SJSA1 (cell line): ENCODE data around the gene THBS3. TPM values are rescaled to one million over a fixed set of nuclear protein-coding genes. Genes with fewer than 3 reads are reported as not detected.
A peak's percentile ranks its signal among the peaks of the same experiment; 100 is the strongest.

Experiments used
- DNase-seq, 2 experiments: peaks; one replicate each; pipeline ENCODE4 v3.0.0-alpha.2; 2015 to 2020; ENCODE audit warnings: low spot score in 2 of 2, low read depth in 1 of 2
- H3K27ac ChIP-seq: fragments of 250-450 bp; sonication (Bioruptor Pico); 2 replicates; pipeline ENCODE4 v1.5.1; 2020; ENCODE audit warnings: mild to moderate bottlenecking, moderate library complexity
- H3K27me3 ChIP-seq: fragments of 250-450 bp; sonication (Bioruptor Pico); replicated peaks from 2 replicates; pipeline ENCODE4 v1.5.1; 2020; ENCODE audit warnings: mild to moderate bottlenecking, moderate library complexity
- H3K36me3 ChIP-seq: fragments of 250-450 bp; sonication (Bioruptor Pico); 2 replicates; pipeline ENCODE4 v1.5.1; 2020; ENCODE audit warnings: mild to moderate bottlenecking
- H3K4me1 ChIP-seq: fragments of 250-450 bp; sonication (Bioruptor Pico); replicated peaks from 2 replicates; pipeline ENCODE4 v1.6.1; 2021; ENCODE audit warnings: mild to moderate bottlenecking
- H3K4me3 ChIP-seq: fragments of 250-450 bp; sonication (Bioruptor Pico); 2 replicates; pipeline ENCODE4 v1.5.1; 2020; ENCODE audit warnings: mild to moderate bottlenecking
- H3K9me3 ChIP-seq: fragments of 250-450 bp; sonication (Bioruptor Pico); replicated peaks from 2 replicates; pipeline ENCODE4 v1.5.1; 2020; ENCODE audit warnings: mild to moderate bottlenecking
- total RNA-seq: library from RNA; depleted of rRNA; stranded (reverse); fragments of >200 nt; shearing (Covaris generic); gene quantifications from 2 replicates; pipeline ENCODE4 v1.2.3, GENCODE V29; 2014

The THBS3 gene
- total RNA-seq, 1 experiment from 2014 or later = 5.4 TPM

DNA sequence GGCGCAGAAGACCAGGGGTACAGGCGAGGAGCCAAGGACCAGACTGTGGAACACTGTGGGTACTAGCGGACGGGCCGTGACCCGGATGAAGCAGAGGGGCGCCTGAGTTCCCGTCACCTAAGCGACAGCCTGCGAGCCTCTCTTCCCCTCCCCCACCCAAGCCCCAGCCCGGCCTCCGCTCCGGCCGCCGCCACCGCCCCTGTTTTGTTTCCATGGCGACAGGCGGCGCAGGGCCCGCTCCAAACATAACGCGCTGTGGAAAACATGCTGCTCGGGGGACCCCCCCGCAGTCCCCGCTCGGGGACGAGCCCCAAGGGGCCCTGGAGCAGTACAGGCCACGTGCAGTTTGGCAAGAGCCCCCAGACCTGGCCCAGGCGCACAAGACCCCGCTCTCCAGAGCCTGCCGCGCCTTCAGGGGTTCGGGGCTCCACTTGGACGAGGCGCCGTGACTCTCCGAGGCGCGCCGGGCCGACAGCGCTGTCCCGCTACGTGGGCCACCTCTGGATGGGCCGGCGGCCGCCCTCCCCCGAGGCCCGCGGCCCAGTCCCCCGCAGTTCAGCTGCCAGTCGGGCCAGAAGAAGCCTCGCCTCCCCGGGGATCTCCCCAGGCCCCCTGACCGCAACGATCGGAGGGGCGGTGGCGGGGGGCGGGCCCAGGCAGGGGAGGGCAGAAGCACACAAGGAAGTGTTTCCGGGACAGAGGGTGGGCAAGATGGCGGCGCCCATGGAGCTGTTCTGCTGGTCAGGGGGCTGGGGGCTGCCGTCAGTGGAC lies 1.0 kb upstream of the THBS3 start, which contains the start of gene MTX1:
TSS of gene MTX1 (plus strand) at position 155 of the 771 bp plus-strand sequence. CDS start at position 265, 110 bp downstream.
- Histone ChIP-seq H3K27me3 (no peaks in the 10 kb centered on the region), H3K4me1 (peaks cover 25% of the 10 kb centered on the region), H3K27ac (peak within 1 kb of the TSS; percentile 100), H3K9me3 (no peaks in the 10 kb centered on the region), H3K36me3 (peaks cover 11% of the 10 kb centered on the region), H3K4me3 (peak within 1 kb of the TSS; percentile 95)
- peak; percentile 84 to 90 for DNase-seq

DNA sequence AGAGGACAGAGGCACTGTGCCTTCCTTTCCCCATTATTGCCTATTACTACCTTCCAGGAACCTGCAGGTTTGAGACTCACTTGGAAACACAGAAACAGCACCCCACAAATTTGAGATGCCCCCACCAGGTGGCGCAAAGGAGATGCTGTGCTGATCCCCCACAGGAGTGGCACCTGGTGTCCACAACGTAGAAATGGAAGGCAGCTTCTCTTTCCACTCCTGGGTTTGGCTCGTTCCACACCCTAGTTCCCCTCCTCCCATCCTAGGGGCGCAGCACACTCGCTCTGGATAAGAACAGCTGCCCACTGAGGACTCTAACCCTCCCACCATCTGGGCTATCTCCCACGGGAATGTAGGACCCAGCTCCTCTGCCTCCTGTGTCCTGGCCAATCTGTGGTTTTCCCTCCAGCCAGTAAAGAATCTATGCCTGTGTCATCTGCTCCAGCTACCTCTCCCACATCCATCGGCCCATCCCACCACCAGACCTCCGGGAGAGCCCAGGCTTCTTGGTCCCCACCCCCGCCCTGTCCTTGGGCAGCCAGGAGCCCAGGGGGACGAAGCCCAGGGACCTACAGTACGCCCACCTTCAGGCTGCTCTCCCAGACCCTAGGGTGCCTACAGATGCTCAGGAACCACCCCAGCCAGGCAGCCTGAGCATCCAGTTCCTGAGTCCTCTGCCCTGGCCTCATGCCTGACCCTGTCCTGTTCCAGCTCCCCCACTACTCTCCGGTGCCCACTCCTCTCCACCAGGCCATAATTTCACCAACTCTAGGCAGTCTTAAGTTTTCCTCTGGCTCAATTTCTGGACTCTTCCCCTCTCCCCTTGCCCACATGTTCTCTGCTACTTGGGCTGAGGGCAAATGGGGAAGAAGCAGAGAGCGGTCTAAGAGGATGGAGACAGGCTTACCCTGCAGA lies 549 bp downstream of the THBS3 start:
- no peak overlapping the region for H3K4me3 ChIP-seq
- H3K36me3 ChIP-seq = peaks cover 11% of the 10 kb centered on the region
- no peak overlapping the region for H3K27ac ChIP-seq
- H3K27me3 ChIP-seq = no peaks in the 10 kb centered on the region
- peaks cover 25% of the 10 kb centered on the region for H3K4me1 ChIP-seq
- no peaks in the 10 kb centered on the region for H3K9me3 ChIP-seq
- DNase-seq = peak; percentile 74 to 87

DNA sequence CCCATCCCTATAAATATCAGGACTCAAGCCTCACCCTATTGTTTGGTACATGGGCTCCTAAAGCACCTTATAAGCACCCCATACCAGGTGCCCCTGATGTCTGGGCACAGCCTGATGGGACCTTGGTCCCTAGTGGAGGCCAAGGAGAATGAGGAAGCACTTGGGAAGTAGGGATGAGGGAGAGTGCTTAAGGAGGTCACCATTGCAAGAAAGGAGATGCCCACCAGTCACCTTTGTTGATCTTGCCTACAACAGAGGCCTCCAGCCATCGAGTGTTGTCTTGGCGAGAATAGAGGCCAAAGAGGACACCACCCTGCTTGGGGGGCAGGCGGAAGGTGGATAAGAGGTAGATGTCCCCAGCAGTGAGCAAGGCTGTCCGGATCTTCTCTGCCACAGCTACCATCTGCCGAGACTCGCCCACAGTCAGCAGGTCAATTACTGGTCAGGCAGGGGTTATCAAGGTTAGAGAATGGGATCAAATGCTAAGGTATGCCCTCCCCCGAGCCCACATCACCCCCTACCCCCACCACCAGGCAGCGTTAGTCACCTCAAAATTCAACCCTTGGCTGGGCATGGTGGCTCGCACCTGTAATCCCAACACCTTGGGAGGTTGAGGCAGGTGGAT lies 1.6 kb downstream of the THBS3 start:
- Histone ChIP-seq H3K27ac (no peak overlapping the region), H3K4me1 (peaks cover 25% of the 10 kb centered on the region), H3K4me3 (no peak overlapping the region), H3K36me3 (peaks cover 16% of the 10 kb centered on the region), H3K9me3 (no peaks in the 10 kb centered on the region), H3K27me3 (no peaks in the 10 kb centered on the region)
- no peak for DNase-seq

DNA sequence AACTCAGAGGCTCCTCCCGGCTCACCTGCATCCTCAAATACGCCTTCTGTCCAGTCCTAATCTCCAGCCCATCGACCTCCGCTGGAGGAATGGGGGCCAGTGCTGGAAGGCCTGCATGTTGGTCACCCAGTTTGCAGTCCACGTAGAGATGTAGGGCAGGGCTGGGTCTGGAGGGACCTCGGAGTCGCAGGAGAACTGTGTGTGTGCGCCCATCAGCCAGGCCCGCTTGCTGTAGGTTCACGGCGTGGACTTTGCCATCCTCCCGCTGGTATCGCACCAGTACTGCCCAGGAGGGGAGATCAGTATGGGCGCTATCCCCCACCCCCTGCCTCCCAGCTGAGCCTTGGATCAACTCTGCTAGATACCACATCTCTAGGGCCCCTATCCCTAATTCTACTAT lies 2.7 kb downstream of the THBS3 start:
- Histone ChIP-seq H3K27me3 (no peaks in the 10 kb centered on the region), H3K4me3 (no peak overlapping the region), H3K9me3 (no peaks in the 10 kb centered on the region), H3K36me3 (peaks cover 14% of the 10 kb centered on the region), H3K27ac (no peak overlapping the region), H3K4me1 (peaks cover 25% of the 10 kb centered on the region)
- no peak for DNase-seq

DNA sequence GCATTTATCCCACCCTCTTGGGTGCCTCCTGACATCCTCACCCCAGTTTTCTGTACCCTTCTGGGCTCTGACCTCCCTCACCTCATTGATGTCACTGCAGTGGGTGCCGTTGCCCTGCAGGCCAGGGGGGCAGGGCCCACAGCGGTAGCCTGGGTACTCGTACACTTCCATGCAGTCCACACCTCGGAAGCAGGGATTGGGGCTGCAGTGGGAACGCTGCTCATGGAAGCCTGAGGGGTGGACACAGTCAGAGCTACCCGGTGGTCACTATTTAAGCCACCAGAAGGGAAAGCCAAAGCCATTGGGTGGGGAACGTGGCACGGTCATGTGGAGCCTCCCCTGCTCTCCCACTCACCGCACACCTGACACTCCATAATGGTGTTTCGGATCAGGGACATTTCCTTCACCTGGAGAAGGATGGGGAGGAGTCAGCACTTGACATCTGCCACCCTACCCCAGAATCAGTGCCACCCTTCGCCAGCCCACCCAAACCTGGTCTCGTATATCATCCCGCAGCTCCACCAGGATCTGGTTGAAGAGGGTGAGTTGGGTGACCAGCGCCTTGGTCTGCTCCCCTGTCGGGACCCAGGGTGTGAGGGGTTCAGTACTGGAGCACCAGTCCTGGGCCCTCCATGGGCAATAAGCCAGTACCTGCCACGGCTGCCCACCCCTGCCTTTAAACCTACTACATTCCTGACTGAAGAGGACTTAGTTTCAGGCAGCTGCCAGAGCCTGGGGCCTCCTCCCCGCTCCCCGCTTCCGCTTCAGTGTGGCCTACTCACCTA lies 4.8 kb downstream of the THBS3 start:
- Histone ChIP-seq H3K36me3 (peaks cover 26% of the 10 kb centered on the region), H3K27me3 (no peaks in the 10 kb centered on the region), H3K9me3 (no peaks in the 10 kb centered on the region), H3K4me3 (no peak overlapping the region), H3K4me1 (peaks cover 14% of the 10 kb centered on the region), H3K27ac (no peak overlapping the region)
- DNase-seq = no peak

DNA sequence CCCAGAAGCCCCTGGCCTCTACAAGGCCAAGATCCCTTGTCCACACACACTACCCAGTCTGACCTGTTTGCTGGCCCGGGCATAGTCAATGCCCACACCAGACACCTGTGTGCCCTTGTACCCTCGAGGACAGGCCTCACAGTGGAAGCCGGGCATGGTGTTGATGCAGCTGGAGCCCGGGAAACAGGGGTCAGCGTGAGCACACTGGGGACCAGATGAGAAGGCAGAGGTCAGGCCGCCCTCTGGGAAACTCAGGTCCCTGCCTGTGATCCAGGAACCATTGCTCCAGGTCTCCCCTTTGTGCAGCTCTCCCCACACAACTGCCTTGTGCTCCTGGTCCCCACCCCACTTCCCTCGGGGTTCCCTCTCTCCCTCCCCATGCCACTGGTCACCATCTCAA lies 5.5 kb downstream of the THBS3 start:
- Histone ChIP-seq H3K4me3 (no peak overlapping the region), H3K9me3 (no peaks in the 10 kb centered on the region), H3K27ac (no peak overlapping the region), H3K36me3 (peaks cover 33% of the 10 kb centered on the region), H3K4me1 (peaks cover 7% of the 10 kb centered on the region), H3K27me3 (no peaks in the 10 kb centered on the region)
- no peak for DNase-seq

DNA sequence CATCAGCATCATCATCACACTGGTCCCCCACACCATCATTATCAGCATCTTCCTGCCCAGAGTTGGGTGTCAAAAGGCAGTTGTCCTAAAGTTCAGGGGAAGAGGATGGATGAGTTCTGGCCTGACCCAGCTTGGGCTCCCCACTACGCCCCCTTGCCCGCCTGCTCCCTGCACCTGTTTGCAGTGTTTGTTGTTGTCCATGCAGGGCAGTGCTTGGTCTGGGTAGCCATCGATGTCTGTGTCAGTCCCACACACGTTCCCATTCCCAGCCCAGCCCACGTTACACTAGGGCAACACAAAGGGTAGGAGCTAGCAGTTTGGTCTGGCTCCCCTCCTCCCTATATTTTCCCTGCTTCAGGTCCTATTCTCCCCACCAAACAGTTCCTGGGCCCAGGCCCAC lies 6.8 kb downstream of the THBS3 start:
- no peak overlapping the region for H3K27ac ChIP-seq
- DNase-seq = no peak
- H3K4me1 ChIP-seq = peaks cover 6% of the 10 kb centered on the region
- no peaks in the 10 kb centered on the region for H3K9me3 ChIP-seq
- H3K27me3 ChIP-seq = no peaks in the 10 kb centered on the region
- H3K4me3 ChIP-seq = no peak overlapping the region
- H3K36me3 ChIP-seq = peaks cover 41% of the 10 kb centered on the region

DNA sequence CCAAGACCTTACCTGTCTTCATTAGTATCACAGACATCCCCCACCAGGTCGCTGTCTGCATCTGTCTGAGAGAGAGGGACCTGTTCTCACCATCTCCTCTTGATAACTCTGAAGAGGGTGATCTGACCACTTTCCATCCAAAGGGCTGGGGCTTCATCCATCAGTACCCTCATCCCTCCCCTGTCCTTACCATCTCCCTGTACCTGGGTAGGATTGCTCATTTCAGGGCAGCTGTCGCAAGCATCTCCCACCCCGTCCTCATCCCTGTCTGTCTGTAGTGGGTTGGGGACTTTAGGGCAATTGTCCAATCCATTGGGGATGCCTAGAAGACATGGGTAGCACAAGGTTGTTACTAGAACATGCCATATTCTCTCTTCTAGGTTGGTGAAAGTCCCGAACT lies 7.9 kb downstream of the THBS3 start:
- no peaks in the 10 kb centered on the region for H3K27me3 ChIP-seq
- no peak overlapping the region for H3K27ac ChIP-seq
- no peak overlapping the region for H3K4me3 ChIP-seq
- peaks cover 41% of the 10 kb centered on the region for H3K36me3 ChIP-seq
- DNase-seq = no peak
- peaks cover 12% of the 10 kb centered on the region for H3K4me1 ChIP-seq
- H3K9me3 ChIP-seq = no peaks in the 10 kb centered on the region

DNA sequence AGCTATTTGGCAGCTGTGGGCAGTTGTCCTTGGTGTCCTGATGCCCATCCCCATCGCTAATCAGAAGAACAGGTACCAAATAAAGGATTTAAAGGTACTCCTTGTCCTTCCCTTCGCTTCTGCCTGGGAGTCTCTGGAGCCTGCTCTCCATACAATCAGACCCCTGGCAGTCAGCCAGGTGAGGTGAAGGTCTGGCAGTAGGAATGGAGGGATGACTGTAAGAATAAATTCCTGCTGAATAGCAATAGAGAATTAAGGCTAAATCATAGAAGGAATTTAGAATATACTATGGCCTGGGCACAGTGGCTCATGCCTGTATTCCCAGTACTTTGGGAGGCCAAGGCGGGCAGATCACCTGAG lies 9.2 kb downstream of the THBS3 start:
- Histone ChIP-seq H3K9me3 (no peaks in the 10 kb centered on the region), H3K27ac (no peak overlapping the region)

DNA sequence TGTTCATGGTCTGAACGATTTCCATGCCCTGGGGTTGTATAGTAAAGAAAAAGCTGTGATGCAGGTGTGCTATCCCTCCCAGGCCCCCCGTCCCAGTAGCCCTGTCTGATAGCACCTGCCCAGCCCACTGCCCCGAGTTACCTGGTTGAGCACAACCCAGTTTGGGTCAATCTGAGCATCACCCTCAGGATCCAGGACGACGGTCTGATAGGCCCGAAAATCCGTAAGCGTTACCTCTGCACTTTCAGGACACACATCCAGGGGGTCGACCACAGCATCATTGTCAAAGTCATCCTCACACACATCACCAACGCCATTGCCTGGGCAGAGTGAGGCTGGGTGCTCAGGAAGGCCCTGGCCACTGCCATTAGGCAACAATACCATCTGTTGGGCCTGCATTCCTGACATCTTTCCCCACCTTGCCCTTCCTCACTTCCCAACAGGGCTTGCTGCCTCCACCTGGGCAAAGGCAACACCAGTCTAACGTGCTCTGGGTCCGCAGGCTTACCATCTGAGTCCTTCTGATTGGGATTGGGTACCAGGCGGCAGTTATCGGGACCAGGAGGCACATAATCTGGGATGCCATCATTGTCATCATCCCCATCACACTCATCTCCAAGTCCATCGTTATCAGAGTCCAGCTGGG lies 9.7 kb downstream of the THBS3 start:
- no peaks in the 10 kb centered on the region for H3K27me3 ChIP-seq
- no peaks in the 10 kb centered on the region for H3K9me3 ChIP-seq
- peaks cover 28% of the 10 kb centered on the region for H3K4me1 ChIP-seq
- DNase-seq = no peak
- H3K27ac ChIP-seq = no peak overlapping the region
- no peak overlapping the region for H3K4me3 ChIP-seq
- peaks cover 41% of the 10 kb centered on the region for H3K36me3 ChIP-seq

More for the DNA sequence above, 9.2 kb downstream of the THBS3 start:
- H3K36me3 ChIP-seq = peaks cover 41% of the 10 kb centered on the region
- DNase-seq = no peak
- H3K4me1 ChIP-seq = peaks cover 23% of the 10 kb centered on the region
- H3K27me3 ChIP-seq = no peaks in the 10 kb centered on the region
- no peak overlapping the region for H3K4me3 ChIP-seq

DNA sequence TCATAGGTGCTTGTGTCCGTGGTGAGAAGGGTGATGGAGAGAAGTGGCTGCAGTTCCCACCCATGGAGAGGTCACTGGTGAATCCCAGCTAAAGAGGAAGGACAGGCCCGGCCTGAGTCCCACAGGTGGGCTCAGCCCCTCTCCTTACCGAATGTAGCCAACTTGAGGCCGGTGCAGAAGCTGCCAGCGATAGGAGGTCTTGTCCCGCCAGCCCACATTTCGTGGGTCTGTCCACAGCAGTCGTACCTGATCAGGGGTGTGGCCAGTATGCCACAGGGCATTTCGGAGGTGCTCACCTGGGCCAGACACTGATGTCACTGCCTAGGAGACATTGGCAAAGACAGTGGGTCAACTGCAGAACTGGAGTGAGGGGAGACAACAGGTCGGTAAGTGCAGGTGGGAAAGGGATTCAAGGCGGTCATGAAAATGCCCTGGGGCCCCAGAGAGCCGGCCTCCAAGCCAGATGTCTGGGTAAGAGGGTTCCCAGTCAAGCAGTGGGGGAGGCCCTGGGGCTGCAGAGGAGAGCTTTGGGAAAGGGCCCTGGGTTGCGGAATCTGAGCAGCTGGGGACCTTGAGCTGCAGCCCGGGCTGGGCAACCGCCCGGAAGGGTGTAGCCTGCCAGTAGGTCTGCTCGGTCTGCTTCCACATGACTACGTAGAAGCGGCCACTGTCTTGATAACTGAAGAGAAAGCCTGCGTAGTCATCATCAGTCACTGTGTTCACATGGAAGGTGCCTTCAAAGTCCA lies 10.6 kb downstream of the THBS3 start:
- Histone ChIP-seq H3K27ac (no peak overlapping the region), H3K4me1 (peaks cover 34% of the 10 kb centered on the region), H3K9me3 (no peaks in the 10 kb centered on the region), H3K36me3 (peaks cover 41% of the 10 kb centered on the region), H3K27me3 (no peaks in the 10 kb centered on the region), H3K4me3 (no peak overlapping the region)
- no peak for DNase-seq

DNA sequence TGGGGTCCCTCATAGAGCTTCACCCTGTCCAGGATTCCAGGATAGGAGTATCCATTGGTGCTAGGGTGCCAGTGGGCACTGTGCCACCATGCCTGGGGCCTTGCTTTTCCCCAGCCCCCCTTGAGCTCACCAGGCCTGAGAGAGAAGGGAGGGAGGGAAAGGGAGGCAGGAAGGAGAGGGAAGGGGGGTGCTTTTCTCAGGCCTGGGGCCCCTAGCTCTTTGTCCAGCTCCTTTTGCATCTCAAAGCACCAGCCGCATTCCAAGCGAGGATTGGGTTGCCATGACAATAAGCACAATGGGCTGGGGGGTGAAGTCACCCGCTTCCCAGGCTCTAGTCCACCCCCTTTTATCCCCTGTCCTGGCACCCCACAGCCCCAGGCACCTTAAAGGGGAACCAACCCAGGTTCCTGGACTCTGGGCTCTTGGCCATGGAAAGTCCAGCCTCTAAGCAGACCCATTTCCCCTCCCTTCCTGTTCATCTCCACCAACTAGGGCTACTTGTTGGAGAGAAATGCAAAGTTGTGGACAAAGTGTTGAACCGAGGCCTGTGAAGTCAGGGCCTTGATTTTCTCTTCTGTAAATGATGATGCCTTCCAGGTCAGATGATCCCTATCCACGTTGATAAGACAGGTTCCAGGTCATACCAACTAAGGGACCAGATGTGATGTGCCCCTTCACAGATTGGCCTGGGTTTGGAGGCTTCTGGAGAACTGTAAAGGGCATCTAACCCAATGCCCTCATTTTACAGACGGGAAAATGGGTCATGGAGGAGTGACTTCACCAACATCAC lies 11.4 kb downstream of the THBS3 start:
- H3K36me3 ChIP-seq = peaks cover 37% of the 10 kb centered on the region
- DNase-seq = no peak
- no peaks in the 10 kb centered on the region for H3K27me3 ChIP-seq
- H3K9me3 ChIP-seq = no peaks in the 10 kb centered on the region
- H3K4me1 ChIP-seq = peaks cover 34% of the 10 kb centered on the region
- no peak overlapping the region for H3K4me3 ChIP-seq
- no peak overlapping the region for H3K27ac ChIP-seq
